ENCODE data around the gene CUX1.

Gene CUX1

GRCh38 chr7:101936611-101937231 is 119.3 kb downstream of the CUX1 start:
- ChIA-PET POLR2A (no interaction called here), CTCF (interaction anchor here (0.5 kb wide), 1 partner anchor 386 kb away, joined by 3 read pairs; no protein-coding TSS in a partner anchor)
- H3K4me3 ChIP-seq (ENCODE audit: low read depth, low read length): no peak overlapping the region
- no peaks in the 10 kb centered on the region for H3K36me3 ChIP-seq (ENCODE audit: control insufficient read depth in 2 of 2, insufficient read depth in 1 of 2, low read length in 2 of 2)
- peaks cover 13% of the 10 kb centered on the region for H3K4me1 ChIP-seq (ENCODE audit: control insufficient read depth, insufficient read depth, low read length)
- no peak for TF ChIP-seq ZNF223 (tag by site-specific recombination; IDR thresholded peaks at IDR 0.05)
- no peak for TF ChIP-seq GLIS2 (tag by site-specific recombination; IDR thresholded peaks at IDR 0.05)
- no peak for TF ChIP-seq MZF1 (tag by site-specific recombination; IDR thresholded peaks at IDR 0.05; ENCODE audit: borderline replicate concordance)
- 0 out of 2 replicates have a peak, but pooled peaks have one; percentile 20 for TF ChIP-seq ZFHX2 (tag by site-specific recombination; conservative IDR thresholded peaks at IDR 0.05)
- TF ChIP-seq ZNF580 (tag by site-specific recombination; IDR thresholded peaks at IDR 0.05): no peak
- peak; percentile 82 for TF ChIP-seq ZIC2 (tag by site-specific recombination; IDR thresholded peaks at IDR 0.05)
- H3K27ac ChIP-seq (ENCODE audit: extremely low read depth, low read depth, low read length): no peak overlapping the region
- no peaks in the 10 kb centered on the region for H3K9me3 ChIP-seq (ENCODE audit: control insufficient read depth, insufficient read depth, low read depth, low read length)

- Histone ChIP-seq H3K4me3 (ENCODE audit: low read depth, low read length) (no peak overlapping the region), H3K4me1 (ENCODE audit: control insufficient read depth, insufficient read depth, low read length) (peaks cover 7% of the 10 kb centered on the region; the same call in 1 of the 2 replicates), H3K36me3 (ENCODE audit: control insufficient read depth in 2 of 2, insufficient read depth in 1 of 2, low read length in 2 of 2) (no peaks in the 10 kb centered on the region), H3K27ac (ENCODE audit: extremely low read depth, low read depth, low read length) (no peak overlapping the region), H3K9me3 (ENCODE audit: control insufficient read depth, insufficient read depth, low read depth, low read length) (no peaks in the 10 kb centered on the region)
- POLR2A ChIA-PET: no interaction called here
- TF ChIP-seq ZNF777 (tag by site-specific recombination; IDR thresholded peaks at IDR 0.05; ENCODE audit: borderline replicate concordance) (no peak), ZNF610 (tag by site-specific recombination; IDR thresholded peaks at IDR 0.05; ENCODE audit: borderline replicate concordance) (no peak), ZNF704 (tag by site-specific recombination; IDR thresholded peaks at IDR 0.05) (no peak)
- CTCF ChIA-PET: interaction anchor here (0.5 to 0.6 kb wide), 2 partner anchors 255 to 387 kb away, joined by 3 read pairs; no protein-coding TSS in a partner anchor
These were observed 120.5 kb downstream of the CUX1 start for GRCh38 chr7:101937717-101938514.

- H3K4me1 ChIP-seq (ENCODE audit: control insufficient read depth, insufficient read depth, low read length): peaks cover 3% of the 10 kb centered on the region; the same call in 1 of the 2 replicates
- no peaks in the 10 kb centered on the region for H3K36me3 ChIP-seq (ENCODE audit: control insufficient read depth in 2 of 2, insufficient read depth in 1 of 2, low read length in 2 of 2)
- no peak overlapping the region for H3K4me3 ChIP-seq (ENCODE audit: low read depth, low read length)
- CTCF ChIA-PET: no interaction called here
- TF ChIP-seq EGR2 (tag by site-specific recombination; IDR thresholded peaks at IDR 0.05; ENCODE audit: low read depth) (no peak), ZNF146 (tag by site-specific recombination; IDR thresholded peaks at IDR 0.05) (peak; percentile 95)
- no peak overlapping the region for H3K27ac ChIP-seq (ENCODE audit: extremely low read depth, low read depth, low read length)
- POLR2A ChIA-PET: interaction anchor here (0.6 kb wide), 1 partner anchor 444 kb away, joined by 4 read pairs; no protein-coding TSS in a partner anchor
- no peaks in the 10 kb centered on the region for H3K9me3 ChIP-seq (ENCODE audit: control insufficient read depth, insufficient read depth, low read depth, low read length)
These were observed 121.8 kb downstream of the CUX1 start for GRCh38 chr7:101939136-101939695.

GRCh38 chr7:101940151-101940550 is 122.7 kb downstream of the CUX1 start:
- Histone ChIP-seq H3K9me3 (ENCODE audit: control insufficient read depth, insufficient read depth, low read depth, low read length) (no peaks in the 10 kb centered on the region), H3K4me3 (ENCODE audit: low read depth, low read length) (no peak overlapping the region), H3K36me3 (ENCODE audit: control insufficient read depth in 2 of 2, insufficient read depth in 1 of 2, low read length in 2 of 2) (no peaks in the 10 kb centered on the region), H3K4me1 (ENCODE audit: control insufficient read depth, insufficient read depth, low read length) (peaks cover 3% of the 10 kb centered on the region; the same call in 1 of the 2 replicates), H3K27ac (ENCODE audit: extremely low read depth, low read depth, low read length) (no peak overlapping the region)
- CTCF ChIA-PET: interaction anchor here (1.1 kb wide), 1 partner anchor 13 kb away, joined by 3 read pairs; no protein-coding TSS in a partner anchor
- POLR2A ChIA-PET: interaction anchor here (0.7 kb wide), 1 partner anchor 105 kb away, joined by 3 read pairs; no protein-coding TSS in a partner anchor
- TF ChIP-seq OSR2 (tag by site-specific recombination; IDR thresholded peaks at IDR 0.05) (no peak), ZNF843 (tag by site-specific recombination; IDR thresholded peaks at IDR 0.05) (no peak), ZNF354C (tag by site-specific recombination; IDR thresholded peaks at IDR 0.05; ENCODE audit: borderline replicate concordance, low read depth) (no peak), ZNF777 (tag by site-specific recombination; IDR thresholded peaks at IDR 0.05; ENCODE audit: borderline replicate concordance) (no peak), ZNF184 (tag by site-specific recombination; IDR thresholded peaks at IDR 0.05) (no peak)
